DOHH2 (cell line): ENCODE results near the gene EPS8L2.

Experiments
- CTCF ChIP-seq: fragments of 200-600 bp; sonication (generic); IDR thresholded peaks from one replicate; pipeline ENCODE4 v1.5.1; 2014; ENCODE audit warnings: antibody characterized with exemption, mild to moderate bottlenecking, low read depth, low read length; ENCODE audit not compliant: poor library complexity, severe bottlenecking
- EZH2phosphoT487 ChIP-seq: fragments of 200-600 bp; sonication (generic); IDR thresholded peaks from 2 replicates; pipeline ENCODE4 v1.6.1; 2017; ENCODE audit warnings: borderline replicate concordance, mild to moderate bottlenecking, antibody characterized with exemption, low read length, moderate library complexity, mixed read lengths

- TF ChIP-seq CTCF = no peak
- no peak for TF ChIP-seq EZH2phosphoT487
These were observed 13.4 kb downstream of the EPS8L2 start for GRCh38 chr11:719214-720016.
